CD14-positive monocyte (primary cell): ENCODE data around the gene KRTAP4-9. TPM values are rescaled to one million over a fixed set of nuclear protein-coding genes. Genes with fewer than 3 reads are reported as not detected.

Experiments
- DNase-seq, 3 donors: peaks; one replicate each; pipeline ENCODE4 v3.0.0-alpha.2; 2011 to 2022
- H2AFZ ChIP-seq: 2 replicates; pipeline ENCODE4 v1.6.0; 2012; ENCODE audit warnings: mild to moderate bottlenecking, low read depth, low read length, inconsistent platforms; ENCODE audit not compliant: insufficient read depth, poor library complexity, severe bottlenecking
- H3K27ac ChIP-seq, 2 donors: 1 replicate in 1 of 2; 2 replicates in 1 of 2; pipeline ENCODE4 v1.5.1; 2012 to 2013; ENCODE audit warnings: low read length in 2 of 2, control low read depth in 1 of 2, inconsistent platforms in 1 of 2, low read depth in 1 of 2, mild to moderate bottlenecking in 1 of 2
- H3K27me3 ChIP-seq, 2 donors: one replicate each; pipeline versions ENCODE4 v1.6.0 to v1.6.1; 2011 to 2013; ENCODE audit warnings: low read length in 2 of 2; ENCODE audit not compliant: control insufficient read depth in 2 of 2, insufficient read depth in 2 of 2
- H3K36me3 ChIP-seq, 2 donors: replicated peaks in 1 of 2; 1 replicate in 1 of 2; 2 replicates in 1 of 2; pipeline versions ENCODE4 v1.5.1 to v1.6.1; 2012 to 2013; ENCODE audit warnings: low read length in 2 of 2, control low read depth in 1 of 2, inconsistent platforms in 1 of 2, mild to moderate bottlenecking in 1 of 2; ENCODE audit not compliant: insufficient read depth in 2 of 2, control insufficient read depth in 1 of 2
- H3K4me1 ChIP-seq, 2 donors: 1 replicate in 1 of 2; 2 replicates in 1 of 2; pipeline versions ENCODE4 v1.5.1 to v1.6.1; 2012 to 2013; ENCODE audit warnings: low read length in 2 of 2, control low read depth in 1 of 2, inconsistent platforms in 1 of 2, mild to moderate bottlenecking in 1 of 2, moderate library complexity in 1 of 2; ENCODE audit not compliant: insufficient read depth in 2 of 2, control insufficient read depth in 1 of 2
- H3K4me2 ChIP-seq: replicated peaks from 2 replicates; pipeline ENCODE3; 2012; ENCODE audit warnings: low read length, moderate library complexity, mild to moderate bottlenecking; ENCODE audit not compliant: poor library complexity, severe bottlenecking; ENCODE audit errors: extremely low read depth
- H3K4me3 ChIP-seq, 3 experiments: fragments of 200-600 bp in 1 of 3; sonication (generic) in 1 of 3; replicated peaks in 1 of 3; 1 replicate in 2 of 3; 2 replicates in 1 of 3; pipeline ENCODE4 v1.5.1; 2011 to 2013; ENCODE audit warnings: low read length in 3 of 3, mild to moderate bottlenecking in 3 of 3, control low read depth in 2 of 3, low read depth in 2 of 3, inconsistent platforms in 1 of 3, moderate library complexity in 1 of 3
- H3K79me2 ChIP-seq: 2 replicates; pipeline ENCODE4 v1.6.0; 2012; ENCODE audit warnings: mild to moderate bottlenecking, control low read depth, inconsistent platforms, low read length, moderate library complexity; ENCODE audit not compliant: insufficient read depth
- H3K9ac ChIP-seq: 2 replicates; pipeline ENCODE4 v1.6.0; 2017; ENCODE audit warnings: low read length, mild to moderate bottlenecking; ENCODE audit not compliant: insufficient read depth, poor library complexity, severe bottlenecking
- H3K9me3 ChIP-seq, 2 donors: replicated peaks in 1 of 2; 1 replicate in 1 of 2; 2 replicates in 1 of 2; pipeline versions ENCODE4 v1.5.1 to v1.6.1; 2012 to 2013; ENCODE audit warnings: low read length in 2 of 2, control low read depth in 1 of 2; ENCODE audit not compliant: control insufficient read depth in 1 of 2, insufficient read depth in 1 of 2
- H4K20me1 ChIP-seq: 2 replicates; pipeline ENCODE4 v1.6.0; 2012; ENCODE audit warnings: mild to moderate bottlenecking, low read length, control low read depth, moderate library complexity; ENCODE audit not compliant: insufficient read depth
- H3K27ac Mint-ChIP-seq, 7 donors: one replicate each; pipeline ENCODE4 v1.8.0; 2020; ENCODE audit warnings: mild to moderate bottlenecking in 7 of 7, mixed read lengths in 7 of 7, moderate library complexity in 6 of 7, inconsistent platforms in 2 of 7
- H3K27me3 Mint-ChIP-seq, 3 donors: one replicate each; pipeline ENCODE4 v1.8.0; 2021 to 2022; ENCODE audit warnings: low read depth in 3 of 3, mild to moderate bottlenecking in 3 of 3, mixed read lengths in 3 of 3, moderate library complexity in 3 of 3, inconsistent platforms in 1 of 3
- H3K36me3 Mint-ChIP-seq, 2 donors: one replicate each; pipeline ENCODE4 v1.8.0; 2020; ENCODE audit warnings: mixed read lengths in 2 of 2, inconsistent platforms in 1 of 2, mild to moderate bottlenecking in 1 of 2
- H3K4me1 Mint-ChIP-seq: one replicate; pipeline ENCODE4 v1.8.0; 2020; ENCODE audit warnings: mild to moderate bottlenecking, mixed read lengths
- H3K4me3 Mint-ChIP-seq, 2 donors: one replicate each; pipeline ENCODE4 v1.8.0; 2020; ENCODE audit warnings: mild to moderate bottlenecking in 2 of 2, mixed read lengths in 2 of 2, moderate library complexity in 1 of 2
- H3K9me3 Mint-ChIP-seq, 7 donors: one replicate each; pipeline ENCODE4 v1.8.0; 2020 to 2022; ENCODE audit warnings: mixed read lengths in 7 of 7, mild to moderate bottlenecking in 6 of 7, moderate library complexity in 6 of 7, inconsistent platforms in 2 of 7
- CTCF ChIP-seq: fragments of 200-600 bp; IDR thresholded peaks from one replicate; pipeline ENCODE4 v1.8.0; 2022; ENCODE audit warnings: antibody characterized with exemption, mild to moderate bottlenecking
- WGBS: methylation state at CpG from one replicate; pipeline ENCODE4 v1.1.5; 2013; ENCODE audit warnings: missing lambda C conversion rate; ENCODE audit not compliant: insufficient coverage; 5-methylcytosine and 5-hydroxymethylcytosine counted together
- intact Hi-C, 2 donors: fragments of 100-400 bp; cut with micrococcal nuclease; formaldehyde crosslinking; loops; one replicate each; pipeline versions ENCODE4 v1.15.0 to v1.15.1; 2023
- polyA plus RNA-seq, 3 donors: library from polyadenylated mRNA; depleted of rRNA in 1 of 3; unstranded in 2 of 3; stranded (reverse) in 1 of 3; fragments of 300-500 nt in 2 of 3; fragments of >200 nt in 1 of 3; fragmentation: Illumina TruSeq in 2 of 3; gene quantifications; 1 replicate in 2 of 3; 2 replicates in 1 of 3; pipeline ENCODE4 v1.2.3, GENCODE V29; 2012 to 2021

Gene KRTAP4-9
- polyA plus RNA-seq, 3 donors = not detected

GRCh38 chr17:41149652-41149985 is 44.4 kb downstream of the KRTAP4-9 start, which contains the start of gene KRTAP4-5:
KRTAP4-5 (minus strand) TSS chr17:41149825; CDS start chr17:41149767, 58 bp downstream.
- H3K9me3 ChIP-seq = no peaks in the 10 kb centered on the region
- no peak within 1 kb of the TSS for H3K27ac ChIP-seq
- no peak for TF ChIP-seq CTCF
- no peak within 1 kb of the TSS for H2AFZ ChIP-seq
- no peaks in the 10 kb centered on the region for H4K20me1 ChIP-seq
- Mint-ChIP-seq H3K4me1 (no peaks in the 10 kb centered on the region), H3K36me3 (no peaks in the 10 kb centered on the region), H3K27ac (no peak within 1 kb of the TSS), H3K27me3 (peaks cover 3 to 8% (median 4%) of the 10 kb centered on the region in 3 donors), H3K4me3 (no peak within 1 kb of the TSS), H3K9me3 (peaks cover 0 to 4% (median 2%) of the 10 kb centered on the region in 7 donors)
- no peaks in the 10 kb centered on the region for H3K79me2 ChIP-seq
- H3K4me1 ChIP-seq = no peaks in the 10 kb centered on the region
- no peaks in the 10 kb centered on the region for H3K36me3 ChIP-seq
- no peak within 1 kb of the TSS for H3K4me3 ChIP-seq
- intact Hi-C loops = no loop called here
- no peak within 1 kb of the TSS for H3K9ac ChIP-seq
- H3K27me3 ChIP-seq = no peaks in the 10 kb centered on the region
- DNase-seq = no peak
- 100% methylated on average over 2 of the region's 2 CpGs for WGBS
- H3K4me2 ChIP-seq = no peak within 1 kb of the TSS

DNA sequence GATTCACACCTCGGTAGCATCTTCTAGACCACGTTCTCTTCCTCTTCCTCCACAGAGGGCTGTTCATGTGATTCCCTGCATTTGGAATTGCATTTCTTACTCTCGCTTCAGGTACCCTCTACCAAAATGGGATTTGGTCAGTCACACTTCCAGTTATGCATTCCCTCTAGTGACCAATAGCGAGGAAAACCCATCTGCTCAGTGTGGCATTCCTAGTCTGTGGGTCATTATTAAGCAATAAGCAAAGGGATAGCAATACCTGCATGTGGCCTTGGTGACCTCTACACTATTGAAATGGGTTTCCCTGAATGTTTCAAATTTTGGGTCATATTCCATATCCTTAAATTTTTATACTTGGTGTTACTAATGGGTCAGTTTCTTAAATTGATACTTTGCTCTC is 44.8 kb downstream of the KRTAP4-9 start:
- Mint-ChIP-seq H3K4me3 (no peak overlapping the region), H3K4me1 (no peaks in the 10 kb centered on the region), H3K27ac (no peak overlapping the region), H3K27me3 (peaks cover 2 to 8% (median 4%) of the 10 kb centered on the region in 3 donors), H3K36me3 (no peaks in the 10 kb centered on the region), H3K9me3 (peaks cover 0 to 3% (median under 1%) of the 10 kb centered on the region in 7 donors)
- no peak for TF ChIP-seq CTCF
- Histone ChIP-seq H2AFZ (no peak overlapping the region), H3K4me1 (no peaks in the 10 kb centered on the region), H4K20me1 (no peaks in the 10 kb centered on the region), H3K4me3 (no peak overlapping the region), H3K27ac (no peak overlapping the region), H3K36me3 (no peaks in the 10 kb centered on the region), H3K27me3 (no peaks in the 10 kb centered on the region), H3K9me3 (no peaks in the 10 kb centered on the region), H3K4me2 (no peak overlapping the region), H3K9ac (no peak overlapping the region), H3K79me2 (no peaks in the 10 kb centered on the region)
- WGBS = 79% methylated on average over 3 of the region's 4 CpGs
- intact Hi-C loops = no loop called here
- no peak for DNase-seq
